HG03565 (cell line): Measurements from ENCODE around the gene FREM1.

Experiments used
- ATAC-seq: cut with Tn5 transposase; IDR thresholded peaks from one replicate; pipeline ENCODE4 v1.9.1; 2021; ENCODE audit warnings: mild to moderate bottlenecking, moderate library complexity; ENCODE audit not compliant: unreplicated experiment

FREM1 gene

GRCh38 chr9:14824481-14824880 is 85.7 kb downstream of the FREM1 start:
- ATAC-seq: no peak

DNA sequence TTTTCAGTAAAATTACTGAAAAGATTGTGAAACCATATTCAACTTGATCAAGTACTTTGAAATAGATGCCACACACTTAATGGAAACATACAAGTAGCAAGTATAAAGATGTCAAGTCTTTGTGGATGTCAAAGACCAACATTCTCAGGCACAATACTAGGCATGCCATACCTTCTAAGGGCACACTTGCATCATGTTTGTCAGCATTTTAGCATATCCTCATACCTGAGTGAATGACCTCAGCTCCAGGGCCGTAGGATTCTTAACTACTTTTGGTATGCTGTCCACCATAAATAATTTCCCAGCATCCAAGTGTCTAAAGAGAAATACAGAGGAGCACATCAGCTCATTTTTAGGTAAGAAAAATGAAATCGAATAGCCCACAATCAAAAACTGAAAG is 86.4 kb downstream of the FREM1 start:
- no peak for ATAC-seq

DNA sequence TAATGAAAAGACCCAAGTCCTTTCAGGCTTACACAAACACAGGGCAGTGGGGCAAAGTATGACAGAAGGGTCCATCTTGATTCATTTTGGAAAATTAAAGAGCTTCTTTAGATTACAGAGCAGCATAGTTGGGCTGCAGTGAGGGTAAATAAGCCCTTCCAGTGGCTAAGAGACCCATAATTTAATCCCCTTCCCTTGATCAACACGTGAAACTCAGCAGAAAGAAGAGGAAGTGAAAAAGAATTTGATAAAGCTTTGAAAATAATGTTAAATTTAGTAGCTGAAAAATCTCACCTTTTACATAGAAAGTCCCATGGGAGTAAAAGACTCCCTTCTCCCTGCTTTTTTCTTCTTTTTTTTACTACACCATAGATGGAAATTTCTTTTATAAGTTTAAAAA is 87.6 kb downstream of the FREM1 start:
- ATAC-seq: no peak

DNA sequence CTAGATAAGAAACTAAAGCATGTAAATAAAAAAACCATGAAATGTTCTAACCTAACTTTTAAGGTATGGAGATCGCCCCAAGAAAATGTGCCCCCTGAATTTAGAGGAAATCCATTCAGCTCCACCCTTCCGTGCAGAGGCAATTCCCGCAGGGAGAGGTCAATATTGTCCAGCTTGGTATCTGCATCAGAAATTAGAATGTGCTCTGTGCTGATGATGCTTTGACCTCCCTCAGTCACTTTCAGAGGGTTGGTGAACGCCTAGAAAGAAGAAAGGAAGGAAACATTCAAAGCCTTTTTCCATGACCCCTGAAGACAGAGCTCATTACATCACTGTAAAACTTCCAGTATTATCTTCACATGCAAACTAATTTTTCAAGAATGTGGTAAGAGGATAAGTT is 91.0 kb downstream of the FREM1 start:
- no peak for ATAC-seq

- no peak for ATAC-seq
Observed at GRCh38 chr9:14814249-14814628, 96.0 kb downstream of the FREM1 start.

- no peak for ATAC-seq
Observed at GRCh38 chr9:14813336-14814248, 96.6 kb downstream of the FREM1 start.

GRCh38 chr9:14812806-14813205 is 97.4 kb downstream of the FREM1 start:
- ATAC-seq: no peak

DNA sequence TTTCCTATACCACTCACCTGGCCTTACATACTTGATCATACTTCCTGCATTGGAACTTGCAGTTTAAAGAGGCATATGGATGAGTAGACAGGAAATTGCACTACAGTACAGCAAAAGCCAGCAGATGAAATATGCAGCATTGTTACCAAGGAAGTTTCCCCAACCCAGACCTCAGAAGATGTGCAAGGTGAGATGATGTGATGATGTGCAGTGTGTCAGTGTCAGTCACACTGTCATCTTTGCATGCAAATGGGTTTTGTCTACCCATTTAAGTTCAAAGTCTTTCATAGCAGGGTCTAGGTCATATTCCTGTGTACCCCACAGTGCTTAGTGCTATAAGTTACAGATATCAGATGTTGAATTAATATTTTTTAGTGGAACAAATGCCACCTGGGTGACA is 98.4 kb downstream of the FREM1 start:
- no peak for ATAC-seq

DNA sequence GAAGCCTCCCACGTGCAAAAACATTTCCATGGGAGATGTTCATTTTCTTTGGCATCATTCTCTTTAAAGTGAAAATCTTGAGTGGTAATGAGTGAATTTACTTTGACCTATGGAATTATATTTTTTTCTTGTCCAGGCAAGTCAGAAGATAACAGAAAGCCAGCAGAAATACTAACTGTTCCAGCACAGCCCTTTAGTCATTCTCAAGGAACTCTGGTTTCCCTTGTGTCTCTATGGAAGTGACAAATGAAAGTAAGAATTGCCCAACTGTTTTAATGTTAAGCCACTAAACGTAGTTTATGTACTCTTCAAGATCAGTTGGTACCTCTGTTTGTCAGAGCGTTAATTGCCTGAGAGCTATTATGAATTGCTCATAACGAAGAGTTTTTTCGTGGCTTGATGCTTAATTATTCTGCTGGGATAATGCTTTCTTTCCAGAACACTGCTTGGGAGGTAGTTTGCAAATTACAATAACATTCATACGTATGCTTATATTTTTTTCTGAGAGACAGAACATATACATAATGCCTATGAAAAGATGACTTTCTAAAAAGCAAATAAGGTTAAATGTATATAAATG is 103.2 kb downstream of the FREM1 start:
- no peak for ATAC-seq

DNA sequence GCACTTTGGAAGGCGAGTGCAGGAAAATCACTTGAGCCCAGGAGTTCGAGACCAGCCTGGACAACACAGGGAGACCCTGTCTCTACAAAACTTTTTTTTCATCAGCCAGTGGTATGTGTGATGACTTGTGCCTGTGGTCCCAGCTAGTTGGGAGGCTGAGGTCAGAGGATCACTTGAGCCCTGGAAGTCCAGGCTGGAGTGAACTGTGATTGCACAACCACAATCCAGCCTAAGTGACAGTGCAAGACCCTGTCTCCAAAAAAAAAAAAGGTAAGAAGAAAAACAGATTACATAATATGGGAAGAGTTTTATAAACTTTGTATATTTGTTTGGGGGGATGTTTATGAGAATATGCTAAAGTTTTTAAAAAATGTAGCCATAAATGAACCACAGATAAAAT is 111.2 kb downstream of the FREM1 start:
- ATAC-seq: no peak

GRCh38 chr9:14797435-14797834 is 112.8 kb downstream of the FREM1 start:
- no peak for ATAC-seq

- ATAC-seq: no peak
Observed at GRCh38 chr9:14793389-14793788, 116.8 kb downstream of the FREM1 start.

DNA sequence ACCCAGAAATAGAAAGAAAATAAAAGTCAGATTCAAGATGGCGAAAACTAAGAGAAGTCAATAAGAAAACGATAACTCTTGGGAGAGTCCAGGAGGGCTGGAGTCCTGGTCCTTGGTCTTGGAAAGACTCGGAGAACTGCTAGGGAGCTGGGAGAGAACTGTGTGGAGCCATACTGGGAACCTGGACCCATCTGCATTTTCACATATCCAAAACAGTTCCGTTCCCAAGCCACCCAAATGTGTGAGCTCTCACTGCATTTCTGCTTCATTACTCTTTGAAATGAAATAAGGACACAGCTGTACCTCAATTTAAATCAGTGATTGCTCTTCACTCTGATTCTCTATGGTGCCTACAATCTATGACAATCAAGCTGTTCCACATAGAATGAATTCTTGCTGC is 119.6 kb downstream of the FREM1 start:
- ATAC-seq: no peak

DNA sequence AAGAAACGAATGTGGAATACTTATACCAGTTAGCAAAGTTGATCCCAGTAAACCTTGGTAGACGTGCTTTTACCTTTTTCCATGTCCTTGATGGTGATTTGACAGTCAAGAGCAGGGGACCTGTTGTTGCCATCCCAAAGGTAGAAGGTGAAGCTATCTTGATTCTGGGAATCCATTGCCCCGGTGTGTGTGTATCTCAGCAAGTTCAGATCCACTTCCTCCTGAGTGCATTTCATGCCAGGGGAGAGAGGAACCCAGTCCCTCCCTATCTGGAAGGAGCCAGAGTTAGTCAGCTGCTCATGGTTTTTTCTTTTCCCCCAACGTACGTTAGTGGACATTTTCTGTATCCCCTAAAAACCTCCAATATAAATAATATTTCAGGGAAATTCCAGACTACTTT is 121.4 kb downstream of the FREM1 start:
- ATAC-seq: no peak

- ATAC-seq: no peak
Observed at GRCh38 chr9:14783358-14783757, 126.9 kb downstream of the FREM1 start.

GRCh38 chr9:14782286-14783051 is 127.8 kb downstream of the FREM1 start:
- ATAC-seq: no peak

- ATAC-seq: no peak
Observed at GRCh38 chr9:14780693-14781092, 129.5 kb downstream of the FREM1 start.

DNA sequence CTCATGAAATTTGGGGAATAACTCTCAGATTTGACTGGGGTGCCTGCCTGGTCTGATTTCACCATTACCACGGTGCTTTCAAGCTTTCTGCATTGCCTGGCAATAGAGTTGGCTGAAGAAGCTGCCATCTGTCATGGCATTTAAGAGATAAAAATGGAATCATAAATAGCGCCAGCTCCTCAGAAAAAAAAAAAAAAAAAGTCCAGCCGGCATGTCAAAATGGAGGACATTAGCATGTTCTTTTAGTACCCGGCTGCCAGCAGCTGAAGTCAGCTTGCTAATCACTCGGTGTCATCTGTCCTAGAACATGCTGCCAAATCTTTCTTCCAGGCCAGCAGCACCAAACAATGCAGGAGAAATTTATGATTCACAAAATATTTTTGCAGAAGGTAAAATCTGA is 130.0 kb downstream of the FREM1 start:
- no peak for ATAC-seq

- ATAC-seq: no peak
Observed at GRCh38 chr9:14779566-14780022, 130.6 kb downstream of the FREM1 start.

GRCh38 chr9:14778565-14778964 is 131.7 kb downstream of the FREM1 start:
- no peak for ATAC-seq

GRCh38 chr9:14775917-14776316 is 134.3 kb downstream of the FREM1 start:
- ATAC-seq: no peak

DNA sequence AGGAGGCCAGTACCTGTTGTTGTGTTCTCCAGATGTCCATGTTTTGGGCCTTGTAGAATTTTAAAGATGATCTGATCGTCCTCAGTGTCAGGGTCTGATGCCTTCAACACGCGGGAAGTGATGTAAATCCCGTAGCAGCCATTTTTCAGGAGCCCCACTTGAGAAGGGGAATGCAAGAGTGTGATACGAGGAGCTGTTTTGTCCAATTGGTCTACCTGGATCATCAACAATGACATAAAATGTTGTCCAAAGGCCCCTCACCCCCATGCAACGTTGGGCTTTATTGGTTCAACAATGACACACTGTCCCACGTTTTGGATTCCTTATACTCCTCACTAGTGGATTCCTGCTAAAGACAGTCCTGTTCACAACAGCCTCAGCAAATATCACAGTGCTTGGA is 139.6 kb downstream of the FREM1 start:
- no peak for ATAC-seq
